ENCODE results near the gene CALU. TPM values are rescaled to one million over a fixed set of nuclear protein-coding genes. Genes with fewer than 3 reads are reported as not detected.

CALU gene
- total and polyA plus RNA-seq, 2 experiments from 2014 or later: 136 to 179 TPM

- Mint-ChIP-seq H3K27me3 (ENCODE audit: insufficient read depth, low read depth, poor library complexity) (peaks cover 9% of the 10 kb centered on the region), H3K27ac (no peak overlapping the region)
- DNase-seq (ENCODE audit: low spot score): peak; percentile 70
Observed at GRCh38 chr7:128699196-128699712, 39.9 kb upstream of the CALU start.

More at GRCh38 chr7:128699196-128699712, 39.9 kb upstream of the CALU start:
- H3K4me1 ChIP-seq (ENCODE audit: insufficient read depth): peaks cover 28% of the 10 kb centered on the region; the same call in 1 of the 2 replicates
- peaks cover 18% of the 10 kb centered on the region for H3K27me3 ChIP-seq (ENCODE audit: insufficient read depth)
- H3K4me2 ChIP-seq: peak overlapping the region; percentile 75
- no peak overlapping the region for H3K4me3 Mint-ChIP-seq
- no peaks in the 10 kb centered on the region for H3K9me2 ChIP-seq (ENCODE audit: insufficient read depth)
- H3K4me1 Mint-ChIP-seq: peaks cover 28% of the 10 kb centered on the region
- peak; percentile 38 for ATAC-seq
- 0 out of 2 replicates have a peak overlapping the region, but pooled peaks have one; percentile 2 for H3K4me3 ChIP-seq
- peaks cover 10% of the 10 kb centered on the region for H3K9me3 Mint-ChIP-seq
- no peaks in the 10 kb centered on the region for H3F3A ChIP-seq (replicated peaks; ENCODE audit: low read depth)
- H3K79me2 ChIP-seq (replicated peaks; ENCODE audit: insufficient read depth): no peaks in the 10 kb centered on the region
- H4K20me1 ChIP-seq (replicated peaks; ENCODE audit: insufficient read depth): no peaks in the 10 kb centered on the region
- no peak overlapping the region for H2AFZ ChIP-seq
- no peaks in the 10 kb centered on the region for H3K36me3 ChIP-seq (ENCODE audit: insufficient read depth)
- H3K27ac ChIP-seq (ENCODE audit: low read depth): no peak overlapping the region
- TF ChIP-seq ZNF114 (CRISPR knock-in tag; IDR thresholded peaks at IDR 0.05) (no peak), ZNF462 (CRISPR knock-in tag; IDR thresholded peaks at IDR 0.05) (no peak), CTCF (conservative IDR thresholded peaks at IDR 0.05; ENCODE audit: low read depth in 2 of 2) (no peak), ZNF331 (CRISPR knock-in tag; IDR thresholded peaks at IDR 0.05; ENCODE audit: low read depth) (no peak), REST (IDR thresholded peaks at IDR 0.05; ENCODE audit: unreplicated experiment) (no peak), EZH2phosphoT487 (IDR thresholded peaks at IDR 0.05; ENCODE audit: unreplicated experiment) (no peak), NANOG (IDR thresholded peaks at IDR 0.05; ENCODE audit: borderline replicate concordance) (no peak), CREB1 (CRISPR knock-in tag; IDR thresholded peaks at IDR 0.05; ENCODE audit: low read depth) (no peak), ETS1 (IDR thresholded peaks at IDR 0.05) (no peak), POLR2AphosphoS5 (IDR thresholded peaks at IDR 0.05; ENCODE audit: low read depth) (no peak), JUNB (IDR thresholded peaks at IDR 0.05; ENCODE audit: unreplicated experiment) (no peak), STAT1 (IDR thresholded peaks at IDR 0.05; ENCODE audit: unreplicated experiment) (no peak), EZH2 (IDR thresholded peaks at IDR 0.05; ENCODE audit: low read depth, unreplicated experiment) (no peak)
- H3K36me3 Mint-ChIP-seq (ENCODE audit: low read depth): peaks cover 3% of the 10 kb centered on the region; the same call in 1 of the 3 replicates

All from GM23338 (cell line).